GM18511 (cell line): ENCODE results near the gene GNAI3.

Experiments used
- ATAC-seq: cut with Tn5 transposase; IDR thresholded peaks from one replicate; pipeline ENCODE4 v1.9.1; 2021; ENCODE audit warnings: mild to moderate bottlenecking, moderate library complexity; ENCODE audit not compliant: unreplicated experiment

GNAI3 gene

GRCh38 chr1:109592916-109593315, 44.5 kb downstream of the GNAI3 start:
- ATAC-seq: no peak

GRCh38 chr1:109595531-109595930, 47.1 kb downstream of the GNAI3 start:
- ATAC-seq: no peak

- ATAC-seq: no peak
Observed at GRCh38 chr1:109598156-109598555, 49.7 kb downstream of the GNAI3 start.

GRCh38 chr1:109598655-109599054, 50.2 kb downstream of the GNAI3 start:
- ATAC-seq: no peak

GRCh38 chr1:109603229-109603628, 54.8 kb downstream of the GNAI3 start:
- ATAC-seq: no peak

GRCh38 chr1:109605381-109605780, 57.0 kb downstream of the GNAI3 start:
- ATAC-seq: no peak

GRCh38 chr1:109609881-109610280, 61.5 kb downstream of the GNAI3 start:
- no peak for ATAC-seq

GRCh38 chr1:109610609-109611307, 62.3 kb downstream of the GNAI3 start:
- ATAC-seq: no peak

- ATAC-seq: no peak
Observed at GRCh38 chr1:109611308-109611990, 63.0 kb downstream of the GNAI3 start.

- no peak for ATAC-seq
Observed at GRCh38 chr1:109613361-109614147, 65.1 kb downstream of the GNAI3 start.

GRCh38 chr1:109615879-109616278, 67.5 kb downstream of the GNAI3 start:
- no peak for ATAC-seq

GRCh38 chr1:109616391-109616790, 68.0 kb downstream of the GNAI3 start:
- ATAC-seq: no peak

GRCh38 chr1:109617291-109617801, 68.9 kb downstream of the GNAI3 start:
- no peak for ATAC-seq

GRCh38 chr1:109618661-109619575, 70.5 kb downstream of the GNAI3 start:
- ATAC-seq: no peak

GRCh38 chr1:109619576-109620400, 71.4 kb downstream of the GNAI3 start, which contains the start of the genes AMPD2 and GNAT2:
Gene AMPD2 (plus strand): TSS chr1:109619837. CDS start chr1:109621176, 1,339 bp downstream.
Gene GNAT2 (minus strand): TSS chr1:109619616. CDS start chr1:109612870, 6,746 bp downstream.
- peak; percentile 58 for ATAC-seq

GRCh38 chr1:109620401-109620791, 72.0 kb downstream of the GNAI3 start:
- ATAC-seq: peak; percentile 6

GRCh38 chr1:109620841-109621286, 72.4 kb downstream of the GNAI3 start:
- ATAC-seq: peak; percentile 76

- ATAC-seq: no peak
Observed at GRCh38 chr1:109621379-109622136, 73.1 kb downstream of the GNAI3 start.
